Measurements from ENCODE around the gene JUNB. TPM values are rescaled to one million over a fixed set of nuclear protein-coding genes. Genes with fewer than 3 reads are reported as not detected.
A peak's percentile ranks its signal among the peaks of the same experiment; 100 is the strongest.

JUNB gene
- total and polyA plus RNA-seq, 7 donors, result 25.1 to 217 (median 37.4) TPM

GRCh38 chr19:12792051-12792852, 966 bp downstream of the JUNB start:
- 0% methylated on average over 73 to 84 of the region's 84 CpGs for WGBS, 3 donors
- ATAC-seq (peak; percentile 3 to 27 (median 16)), DNase-seq (peak; percentile 75 to 88)
- peak overlapping the region; percentile 99 for H3K27ac ChIP-seq
- no peaks in the 10 kb centered on the region for H3K27me3 ChIP-seq (ENCODE audit: insufficient read depth in 3 of 3, low read length in 2 of 3)
- intact Hi-C loops (cut with DNase I), result no loop called here
- no peak for TF ChIP-seq CTCF (IDR thresholded peaks at IDR 0.05)
- H3K4me3 ChIP-seq, result peak overlapping the region; percentile 99
- H3K36me3 ChIP-seq (ENCODE audit: insufficient read depth in 1 of 2, low read depth in 1 of 2), result no peaks in the 10 kb centered on the region
- no peaks in the 10 kb centered on the region for H3K9me3 ChIP-seq
- peaks cover 28% of the 10 kb centered on the region for H3K4me1 ChIP-seq

- peaks cover 0 to 2% of the 10 kb centered on the region in 2 donors for H3K36me3 ChIP-seq (ENCODE audit: insufficient read depth in 1 of 2, low read depth in 1 of 2)
- peaks cover 22% of the 10 kb centered on the region for H3K4me1 ChIP-seq
- 1 to 2% (median 1%) methylated on average over 22 of the region's 22 CpGs for WGBS, 3 donors
These were observed 1.6 kb downstream of the JUNB start for GRCh38 chr19:12792853-12793289.

GRCh38 chr19:12793290-12794195, 2.3 kb downstream of the JUNB start:
- WGBS, 3 donors, result 0% methylated on average over 57 to 81 of the region's 81 CpGs
- H3K27me3 ChIP-seq (ENCODE audit: insufficient read depth in 3 of 3, low read length in 2 of 3), result no peaks in the 10 kb centered on the region
- intact Hi-C loops (cut with DNase I), result no loop called here
- H3K36me3 ChIP-seq (ENCODE audit: insufficient read depth in 1 of 2, low read depth in 1 of 2), result peaks cover 0 to 9% of the 10 kb centered on the region in 2 donors
- H3K27ac ChIP-seq, result peak overlapping the region; percentile 99
- TF ChIP-seq CTCF (IDR thresholded peaks at IDR 0.05), result no peak
- peaks cover 16% of the 10 kb centered on the region for H3K4me1 ChIP-seq
- peak; percentile 94 to 97 for DNase-seq
- H3K4me3 ChIP-seq, result peak overlapping the region; percentile 99
- ATAC-seq, result peak; percentile 58 to 73 (median 66)
- no peaks in the 10 kb centered on the region for H3K9me3 ChIP-seq

More at GRCh38 chr19:12792853-12793289, 1.6 kb downstream of the JUNB start:
- Histone ChIP-seq H3K27me3 (ENCODE audit: insufficient read depth in 3 of 3, low read length in 2 of 3) (no peaks in the 10 kb centered on the region), H3K4me3 (peak overlapping the region; percentile 99), H3K27ac (peak overlapping the region; percentile 99), H3K9me3 (no peaks in the 10 kb centered on the region)
- ATAC-seq (no peak), DNase-seq (peak in 1 of 2 donors; percentile 14)
- intact Hi-C loops (cut with DNase I), result no loop called here
- TF ChIP-seq CTCF (IDR thresholded peaks at IDR 0.05), result no peak

- Histone ChIP-seq H3K4me1 (peaks cover 10% of the 10 kb centered on the region), H3K27me3 (ENCODE audit: insufficient read depth in 3 of 3, low read length in 2 of 3) (no peaks in the 10 kb centered on the region), H3K36me3 (ENCODE audit: insufficient read depth in 1 of 2, low read depth in 1 of 2) (peaks cover 0 to 17% of the 10 kb centered on the region in 2 donors), H3K4me3 (peak overlapping the region; percentile 99), H3K27ac (peak overlapping the region; percentile 99), H3K9me3 (no peaks in the 10 kb centered on the region)
- ATAC-seq (no peak), DNase-seq (no peak)
- no peak for TF ChIP-seq CTCF (IDR thresholded peaks at IDR 0.05)
- WGBS, 3 donors, result 70 to 75% (median 71%) methylated on average over 7 of the region's 7 CpGs
- intact Hi-C loops (cut with DNase I), result no loop called here
These were observed 3.1 kb downstream of the JUNB start for GRCh38 chr19:12794196-12794941.

All from psoas muscle (tissue), 8 donors.